ENCODE results near the gene NCOA3.

NCOA3 gene

GRCh38 chr20:47687095-47687987 lies 185.7 kb downstream of the NCOA3 start:
- DNase-seq (ENCODE audit: extremely low spot score, insufficient read length, low read depth) (no peak), FAIRE-seq (no peak)

GRCh38 chr20:47688385-47689381 lies 187.0 kb downstream of the NCOA3 start:
- no peak for FAIRE-seq
- DNase-seq (ENCODE audit: extremely low spot score, insufficient read length, low read depth), result no peak

GRCh38 chr20:47689731-47690130 lies 188.0 kb downstream of the NCOA3 start:
- DNase-seq (ENCODE audit: extremely low spot score, insufficient read length, low read depth), result no peak
- FAIRE-seq, result no peak

DNA sequence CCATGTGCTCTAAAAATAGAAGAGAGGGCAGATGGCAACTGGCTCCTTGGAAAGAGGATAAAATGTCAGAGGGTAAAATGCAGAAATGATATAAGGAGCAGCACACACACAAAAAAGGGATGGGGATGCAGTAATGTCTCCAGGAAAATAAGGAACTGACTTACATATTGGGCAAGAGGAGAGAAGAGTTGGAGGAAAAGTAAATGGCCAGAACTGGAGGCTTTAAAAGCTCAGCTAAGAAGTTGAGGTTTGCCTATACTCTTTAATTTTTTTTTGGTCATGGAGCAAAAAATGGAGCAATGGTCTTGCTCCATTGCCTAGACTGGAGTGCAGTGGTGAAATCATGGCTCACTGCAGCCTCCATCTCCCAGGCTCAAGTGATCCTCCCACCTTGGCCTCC lies 189.9 kb downstream of the NCOA3 start:
- FAIRE-seq (no peak), DNase-seq (ENCODE audit: extremely low spot score, insufficient read length, low read depth) (no peak)

GRCh38 chr20:47694021-47694818 lies 192.5 kb downstream of the NCOA3 start:
- no peak for FAIRE-seq

DNA sequence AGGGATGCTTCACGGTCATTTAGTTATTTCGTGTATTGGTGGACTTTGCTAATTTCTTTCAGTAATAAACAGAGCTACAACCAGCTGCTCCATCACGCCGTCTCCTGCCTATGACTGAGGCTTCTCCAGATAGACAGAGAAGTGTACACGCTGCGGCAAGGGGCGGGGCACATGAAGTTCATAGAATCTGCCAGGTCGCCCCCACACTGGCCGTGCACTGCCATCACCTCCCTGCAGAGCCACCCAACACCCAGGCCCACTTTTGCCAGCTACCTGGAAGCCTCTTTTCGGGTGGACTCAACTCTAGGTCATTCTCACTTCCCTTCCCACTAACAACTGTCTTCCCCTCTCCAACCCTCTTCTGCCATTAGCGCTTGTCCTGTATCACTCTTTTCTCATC lies 195.2 kb downstream of the NCOA3 start:
- no peak for FAIRE-seq

More at GRCh38 chr20:47694021-47694818, 192.5 kb downstream of the NCOA3 start:
- DNase-seq (ENCODE audit: extremely low spot score, insufficient read length, low read depth), result no peak

DNA sequence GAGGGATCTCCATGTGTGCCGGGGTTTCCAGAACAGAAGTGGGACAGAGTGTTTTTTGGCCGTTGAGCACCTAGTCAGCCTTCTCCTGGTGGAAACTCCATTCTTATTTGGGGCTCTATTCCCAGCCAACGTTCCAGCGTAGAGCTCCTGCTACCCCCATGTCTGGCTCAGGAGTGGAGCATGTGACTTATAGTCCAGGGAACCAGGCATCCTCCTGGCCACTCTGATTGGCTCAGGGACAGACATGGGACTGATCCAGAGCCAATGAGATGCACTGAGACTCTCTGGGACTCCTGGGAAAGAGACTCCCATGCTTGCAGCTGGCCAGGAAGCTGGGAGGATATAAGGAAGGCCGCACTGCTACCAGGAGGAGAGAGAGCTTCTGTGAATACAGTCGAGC lies 196.5 kb downstream of the NCOA3 start:
- DNase-seq (ENCODE audit: extremely low spot score, insufficient read length, low read depth) (no peak), FAIRE-seq (no peak)

More for the DNA sequence above, 195.2 kb downstream of the NCOA3 start:
- DNase-seq (ENCODE audit: extremely low spot score, insufficient read length, low read depth), result no peak

GRCh38 chr20:47699818-47700217 lies 198.1 kb downstream of the NCOA3 start:
- no peak for FAIRE-seq
- DNase-seq (ENCODE audit: extremely low spot score, insufficient read length, low read depth), result no peak

DNA sequence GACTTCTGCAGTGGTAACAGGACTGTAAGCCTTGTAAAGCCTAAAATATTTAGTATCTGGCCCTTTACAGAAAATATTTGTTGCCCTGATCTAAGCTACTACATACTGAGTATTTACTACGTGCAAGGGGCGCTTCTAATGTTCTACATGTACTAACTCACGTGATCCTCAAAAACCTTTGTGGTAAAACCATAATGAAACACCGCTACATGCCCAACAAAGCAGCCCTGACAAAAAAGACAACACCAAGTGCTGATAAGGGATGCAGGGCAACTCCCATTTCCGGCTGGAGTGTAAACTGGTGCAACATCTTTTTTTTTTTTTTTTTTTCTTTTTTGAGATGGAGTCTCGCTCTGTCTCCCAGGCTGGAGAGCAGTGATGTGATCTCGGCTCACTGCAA lies 198.6 kb downstream of the NCOA3 start:
- FAIRE-seq (no peak), DNase-seq (ENCODE audit: extremely low spot score, insufficient read length, low read depth) (no peak)

- FAIRE-seq, result peak; percentile 12
- no peak for DNase-seq (ENCODE audit: extremely low spot score, insufficient read length, low read depth)
These were observed 199.9 kb downstream of the NCOA3 start for GRCh38 chr20:47701612-47702011.

DNA sequence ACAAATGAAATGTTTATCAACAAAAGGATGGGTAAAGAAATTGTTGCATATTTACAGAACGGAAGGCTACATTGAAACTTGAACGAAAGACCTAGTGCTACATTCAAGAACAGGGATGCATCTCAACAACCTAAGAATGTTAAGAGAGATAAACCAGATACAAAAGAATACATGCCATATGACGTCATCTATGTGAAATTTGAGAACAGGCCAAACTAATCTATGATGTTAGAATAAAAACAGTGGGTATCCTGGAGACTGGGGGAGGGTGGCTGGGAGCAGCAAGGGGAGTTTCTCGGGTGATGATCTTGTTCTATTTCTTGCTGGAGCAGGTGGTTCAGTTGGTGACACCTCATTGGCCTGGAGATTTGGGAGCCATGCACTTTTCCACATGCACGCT lies 202.1 kb downstream of the NCOA3 start:
- no peak for DNase-seq (ENCODE audit: extremely low spot score, insufficient read length, low read depth)
- no peak for FAIRE-seq

GRCh38 chr20:47704746-47705496 lies 203.2 kb downstream of the NCOA3 start:
- DNase-seq (ENCODE audit: extremely low spot score, insufficient read length, low read depth) (no peak), FAIRE-seq (no peak)

GRCh38 chr20:47705497-47705856 lies 203.8 kb downstream of the NCOA3 start:
- FAIRE-seq (no peak), DNase-seq (ENCODE audit: extremely low spot score, insufficient read length, low read depth) (no peak)

- DNase-seq (ENCODE audit: extremely low spot score, insufficient read length, low read depth) (no peak), FAIRE-seq (no peak)
These were observed 204.7 kb downstream of the NCOA3 start for GRCh38 chr20:47706345-47706744.
